DMS153 (cell line): Measurements from ENCODE around the gene CEP295NL.
A peak's percentile ranks its signal among the peaks of the same experiment; 100 is the strongest.
"Not testable (repeated sequence)": the region's sequence is repeated elsewhere in the genome, so short reads cannot be mapped to it uniquely, and the experiment has no call there.

Experiments used
- DNase-seq: peaks from one replicate; lab custom pipeline; 2025; lab: John Stamatoyannopoulos, UW

CEP295NL gene

GRCh38 chr17:78929908-78930775 is 27.1 kb upstream of the CEP295NL start:
- no peak for DNase-seq

DNA sequence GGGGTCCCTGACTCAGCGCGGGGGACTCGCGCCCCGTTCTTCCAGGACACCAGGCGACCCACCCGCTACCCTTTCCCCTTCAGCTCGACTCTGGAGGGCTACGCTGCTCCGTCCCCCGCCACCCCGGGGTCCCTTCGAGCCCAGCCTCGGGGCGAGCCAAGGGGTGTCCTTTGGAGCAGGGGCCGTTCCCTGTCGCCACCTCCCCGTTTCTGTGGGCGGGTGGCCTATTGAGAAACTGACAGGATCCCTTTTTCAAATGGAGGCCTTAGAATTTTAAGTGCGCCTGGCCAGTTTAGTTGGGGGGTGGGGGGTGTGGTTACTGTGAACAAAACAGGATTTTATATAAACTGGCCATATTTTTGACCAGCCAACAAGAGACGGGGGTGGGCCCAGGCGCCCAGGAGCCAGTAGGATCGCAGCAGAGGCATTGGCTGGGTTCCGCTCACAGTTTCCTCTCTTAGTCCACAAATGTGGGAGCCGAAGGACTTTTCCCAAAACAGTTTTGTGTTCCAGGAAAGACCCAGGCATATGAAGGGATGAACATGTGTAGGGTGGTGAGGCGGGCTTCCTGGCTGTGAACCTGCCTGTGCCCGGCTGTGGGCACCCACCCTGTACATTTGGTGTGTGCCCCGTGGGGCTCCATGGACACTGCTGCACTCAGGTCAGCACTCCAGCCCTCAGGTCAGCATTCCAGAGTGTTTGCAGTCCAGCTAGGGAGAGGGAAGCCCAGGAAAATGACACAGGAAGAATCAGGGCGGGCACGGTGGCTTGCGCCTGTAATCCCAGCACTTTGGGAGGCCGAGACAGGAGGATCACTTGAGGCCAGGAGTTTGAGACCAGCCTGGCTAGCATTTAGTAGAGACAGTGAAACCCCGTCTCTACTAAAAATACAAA is 22.9 kb upstream of the CEP295NL start:
- DNase-seq = no peak

- no peak for DNase-seq
Observed at GRCh38 chr17:78925234-78925633, 22.2 kb upstream of the CEP295NL start, which contains the start of gene TIMP2. TSS of gene TIMP2 (minus strand) at chr17:78925387. CDS start at chr17:78925088, 299 bp downstream.

- no peak for DNase-seq
Observed at GRCh38 chr17:78924481-78925151, 21.6 kb upstream of the CEP295NL start.

- peak; percentile 29 for DNase-seq
Observed at GRCh38 chr17:78923660-78924453, 20.9 kb upstream of the CEP295NL start.

DNA sequence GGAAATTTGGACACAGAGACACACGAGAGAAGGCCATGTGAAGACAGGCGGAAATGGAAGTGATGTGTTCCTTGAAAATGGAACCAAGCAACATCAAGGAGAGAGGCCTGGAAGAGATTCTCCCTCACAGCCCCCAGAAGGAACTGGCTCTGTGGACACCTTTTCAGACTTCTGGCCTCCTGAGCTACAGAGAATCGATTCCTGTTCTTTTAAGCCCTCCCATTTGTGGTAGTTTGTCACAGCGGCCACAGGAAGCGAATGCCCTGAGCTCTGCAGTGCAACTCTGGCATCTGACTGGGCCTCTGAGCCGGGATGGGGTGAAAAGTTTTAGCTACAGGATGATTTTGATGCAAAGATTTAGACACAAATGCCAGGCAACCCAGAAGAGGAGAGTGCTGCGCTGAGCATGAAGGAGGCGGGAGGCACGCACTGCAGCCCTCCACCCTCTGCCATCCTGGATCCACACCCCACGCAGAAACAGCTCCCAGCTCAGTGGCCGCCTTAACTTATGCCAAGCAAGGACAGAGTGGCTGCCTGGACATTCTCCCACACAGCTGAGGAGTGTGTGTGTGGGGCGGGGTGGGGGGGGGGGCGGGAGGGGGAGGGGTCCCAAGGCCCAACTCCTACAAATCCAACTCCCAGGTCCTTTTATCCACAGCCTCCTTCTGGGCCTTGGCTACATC is 20.0 kb upstream of the CEP295NL start:
- DNase-seq = no peak

DNA sequence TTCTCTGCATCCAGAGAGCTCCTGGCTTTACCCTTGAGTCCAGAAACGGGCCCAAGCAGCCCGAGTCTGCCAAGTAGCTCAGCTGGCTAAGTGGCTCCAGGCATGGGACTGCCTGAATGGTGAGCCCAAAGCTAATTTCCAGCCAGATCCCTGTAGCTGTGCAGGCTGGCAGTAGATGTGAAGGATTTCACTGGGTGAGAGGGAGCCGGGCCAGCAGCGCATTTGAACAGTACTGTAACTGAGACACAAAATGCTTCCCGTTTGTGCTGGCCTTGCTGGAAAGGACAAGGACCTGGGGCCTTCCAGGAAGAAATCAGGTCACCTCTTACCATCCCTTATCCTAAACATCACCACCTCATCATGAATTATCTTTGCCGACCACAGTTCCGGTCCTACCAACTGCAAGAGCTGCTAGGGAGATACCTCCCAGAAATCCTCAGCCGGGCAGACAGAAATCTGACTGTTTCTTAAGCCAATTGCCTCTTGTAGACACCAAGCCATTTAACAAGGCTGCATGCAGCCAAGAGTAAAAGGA is 18.5 kb upstream of the CEP295NL start:
- no peak for DNase-seq

DNA sequence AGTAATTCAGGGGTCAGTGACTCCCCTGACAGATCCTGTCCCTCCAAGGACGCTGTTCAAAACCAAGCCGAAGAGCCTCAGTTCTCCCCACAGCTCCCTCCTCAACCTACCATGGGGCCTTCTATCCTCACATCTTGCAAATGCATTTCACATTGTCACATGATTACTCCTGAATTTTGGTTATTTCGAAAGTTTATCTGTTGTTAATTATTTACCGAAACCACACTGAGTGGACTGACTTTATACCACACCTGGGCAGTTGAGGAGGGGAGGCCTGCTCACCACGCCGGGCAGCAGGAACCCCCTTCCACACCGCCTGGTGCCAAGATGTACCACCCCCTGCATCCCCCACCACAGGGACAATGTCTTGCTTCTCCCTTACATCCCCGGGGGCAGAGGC is 17.5 kb upstream of the CEP295NL start:
- DNase-seq = no peak

- DNase-seq = no peak
Observed at GRCh38 chr17:78919861-78920450, 17.0 kb upstream of the CEP295NL start.

- no peak for DNase-seq
Observed at GRCh38 chr17:78918979-78919378, 16.0 kb upstream of the CEP295NL start.

GRCh38 chr17:78917451-78918275 is 14.7 kb upstream of the CEP295NL start:
- DNase-seq = no peak

DNA sequence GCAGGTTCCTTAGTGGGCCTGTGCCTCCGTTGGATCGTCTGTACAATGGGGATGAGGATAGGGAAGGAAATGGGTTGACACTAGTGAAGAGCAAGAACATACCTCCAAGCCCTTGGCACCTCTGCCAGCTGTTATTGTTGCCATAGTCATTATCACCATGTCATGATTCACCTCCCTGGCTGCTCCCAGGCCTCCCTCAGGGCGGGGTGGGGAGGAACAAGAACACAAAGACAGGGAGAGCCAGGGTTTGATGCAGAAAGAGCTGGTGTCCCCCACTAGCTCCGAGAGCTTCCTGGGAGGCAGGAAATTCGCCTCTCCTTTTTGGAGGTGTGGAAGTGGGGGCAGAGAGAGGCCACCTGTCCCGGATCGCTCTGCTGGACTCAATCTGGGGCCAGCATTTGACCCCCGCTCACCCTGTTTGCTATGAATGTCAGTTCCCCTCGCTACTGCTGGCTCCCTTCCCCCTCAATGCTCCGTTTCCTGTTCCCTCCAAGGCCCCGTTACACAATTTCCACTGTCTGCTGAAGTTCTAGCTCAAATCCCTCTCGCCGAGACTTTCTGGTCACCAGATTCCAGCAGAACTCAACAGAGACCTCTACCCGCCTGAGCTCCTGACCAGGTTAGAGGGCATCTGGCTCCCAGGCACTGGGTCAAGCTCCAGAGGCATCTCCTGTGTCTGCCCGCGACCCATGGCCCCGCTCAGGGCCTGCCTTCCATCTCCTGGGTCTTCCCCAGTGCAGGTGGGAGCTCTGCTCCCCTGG is 13.1 kb upstream of the CEP295NL start:
- no peak for DNase-seq

- DNase-seq = no peak
Observed at GRCh38 chr17:78913115-78913514, 10.1 kb upstream of the CEP295NL start.

DNA sequence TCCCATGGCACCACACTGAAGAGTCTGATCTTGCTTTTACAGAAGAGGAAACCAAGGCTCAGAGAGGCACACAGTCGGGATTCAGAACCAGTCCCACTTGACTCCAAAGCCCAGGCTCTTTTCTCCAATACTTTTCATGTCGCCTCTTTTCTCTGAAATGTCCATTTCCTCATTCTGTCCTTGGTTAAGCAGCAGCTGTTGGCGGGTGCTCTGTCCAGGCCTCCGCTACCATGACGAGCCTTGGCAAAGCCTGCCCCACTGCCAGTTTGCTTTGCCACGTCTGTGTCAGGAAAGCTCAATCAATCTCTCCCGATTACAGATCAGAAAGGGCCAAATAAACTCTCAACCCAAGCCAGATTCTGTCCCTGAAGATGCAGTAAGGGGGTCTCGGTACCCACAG is 9.1 kb upstream of the CEP295NL start:
- no peak for DNase-seq

DNA sequence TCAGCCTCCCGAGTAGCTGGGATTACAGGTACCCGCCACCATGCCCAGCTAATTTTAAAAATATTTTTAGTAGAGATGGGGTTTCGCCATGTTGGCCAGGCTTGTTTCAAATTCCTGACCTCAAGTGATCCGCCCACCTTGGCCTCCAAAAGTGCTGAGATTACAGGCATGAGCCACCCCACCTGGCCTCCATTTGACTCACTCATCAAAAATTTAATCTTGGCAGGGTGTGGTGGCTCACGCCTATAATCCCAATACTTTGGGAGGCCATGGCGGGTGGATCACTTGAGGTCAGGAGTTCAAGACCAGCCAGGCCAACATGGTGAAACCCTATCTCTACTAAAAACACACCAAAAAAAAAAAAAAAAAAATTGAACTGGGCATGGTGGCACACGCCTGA is 8.5 kb upstream of the CEP295NL start:
- not testable (repeated sequence) for DNase-seq

DNA sequence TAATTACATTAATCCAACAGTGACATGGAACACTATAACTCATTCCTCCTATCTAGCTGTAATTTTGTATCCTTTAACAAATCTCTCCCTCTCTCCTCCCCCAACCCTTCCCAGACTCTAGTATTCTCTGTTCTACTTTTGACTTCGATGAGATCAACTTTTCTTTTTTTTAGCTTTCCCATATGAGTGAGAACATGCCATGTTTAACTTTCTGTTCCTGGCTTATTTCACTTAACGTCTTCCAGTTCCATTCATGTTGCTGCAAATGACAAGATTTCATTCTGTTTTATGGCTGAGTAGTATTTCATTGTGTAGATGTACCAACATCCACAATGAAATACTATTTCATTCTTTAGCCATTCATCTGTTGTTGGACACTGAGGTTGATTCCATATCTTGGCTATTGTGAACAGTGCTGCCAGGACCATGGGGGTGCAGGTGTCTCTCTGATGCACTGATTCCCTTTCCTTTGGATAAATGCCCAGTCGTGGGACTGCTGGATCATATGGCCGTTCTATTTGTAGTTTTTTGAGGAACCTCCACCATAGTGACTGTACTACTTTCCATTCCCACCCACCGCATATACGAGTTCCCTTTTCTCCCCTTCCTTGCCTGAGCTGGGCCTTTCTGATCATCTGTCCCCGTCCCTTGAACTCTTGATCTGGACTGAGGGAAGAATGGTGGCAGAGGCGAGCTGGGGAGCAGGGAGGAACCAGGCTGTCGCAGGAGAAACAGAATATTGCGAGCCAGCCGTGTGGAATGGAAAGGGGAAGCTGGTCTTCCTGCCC is 7.7 kb upstream of the CEP295NL start:
- DNase-seq = no peak

DNA sequence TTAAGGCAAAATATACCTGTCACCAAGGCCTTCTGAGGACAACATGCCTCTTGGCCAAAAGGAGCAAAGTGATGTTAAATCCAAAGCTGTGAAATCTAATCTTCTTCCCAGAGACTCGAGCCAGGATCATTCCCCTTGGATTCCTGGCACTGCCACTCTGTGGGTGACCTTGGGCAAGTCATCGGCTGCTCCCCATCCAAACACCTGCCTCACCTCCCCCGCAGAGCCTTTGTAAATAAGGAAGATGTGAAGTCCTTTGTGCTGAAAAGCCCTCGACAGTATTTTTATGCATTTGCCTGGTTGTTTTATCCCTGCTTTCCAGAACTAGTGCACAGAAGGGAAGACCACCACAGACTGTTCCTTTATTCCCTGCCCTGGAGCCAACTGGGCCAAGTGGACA is 5.4 kb upstream of the CEP295NL start:
- no peak for DNase-seq

GRCh38 chr17:78905541-78905940 is 2.5 kb upstream of the CEP295NL start:
- no peak for DNase-seq
